ENCODE results near the gene INPP4B.

DNA sequence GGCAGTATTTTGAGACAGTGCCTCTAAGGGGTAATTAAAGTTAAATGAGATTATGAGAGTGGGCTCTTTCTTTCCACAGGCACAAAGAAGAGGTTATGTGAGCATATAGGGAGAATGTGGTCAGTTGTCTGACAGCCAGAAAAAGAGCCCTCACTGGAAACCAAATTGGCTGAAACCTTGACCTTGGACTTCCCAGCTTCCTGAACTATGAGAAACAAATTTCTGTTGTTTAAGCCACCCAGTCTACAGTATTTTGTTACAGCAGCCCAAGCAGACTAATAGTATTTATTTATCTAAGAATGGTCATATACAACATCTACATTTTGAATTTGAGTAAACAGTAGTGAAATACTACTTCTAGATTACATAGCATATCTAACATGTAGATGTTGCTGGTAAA, 736.0 kb downstream of the INPP4B start:
- TF ChIP-seq, protein P1, sequence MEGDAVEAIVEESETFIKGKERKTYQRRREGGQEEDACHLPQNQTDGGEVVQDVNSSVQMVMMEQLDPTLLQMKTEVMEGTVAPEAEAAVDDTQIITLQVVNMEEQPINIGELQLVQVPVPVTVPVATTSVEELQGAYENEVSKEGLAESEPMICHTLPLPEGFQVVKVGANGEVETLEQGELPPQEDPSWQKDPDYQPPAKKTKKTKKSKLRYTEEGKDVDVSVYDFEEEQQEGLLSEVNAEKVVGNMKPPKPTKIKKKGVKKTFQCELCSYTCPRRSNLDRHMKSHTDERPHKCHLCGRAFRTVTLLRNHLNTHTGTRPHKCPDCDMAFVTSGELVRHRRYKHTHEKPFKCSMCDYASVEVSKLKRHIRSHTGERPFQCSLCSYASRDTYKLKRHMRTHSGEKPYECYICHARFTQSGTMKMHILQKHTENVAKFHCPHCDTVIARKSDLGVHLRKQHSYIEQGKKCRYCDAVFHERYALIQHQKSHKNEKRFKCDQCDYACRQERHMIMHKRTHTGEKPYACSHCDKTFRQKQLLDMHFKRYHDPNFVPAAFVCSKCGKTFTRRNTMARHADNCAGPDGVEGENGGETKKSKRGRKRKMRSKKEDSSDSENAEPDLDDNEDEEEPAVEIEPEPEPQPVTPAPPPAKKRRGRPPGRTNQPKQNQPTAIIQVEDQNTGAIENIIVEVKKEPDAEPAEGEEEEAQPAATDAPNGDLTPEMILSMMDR (IDR thresholded peaks at IDR 0.05): no peak
- no peak for TF ChIP-seq POLR2A (IDR thresholded peaks at IDR 0.05)

All from body of pancreas (tissue), 4 donors.